ENCODE data around the gene SLC9A1.

The SLC9A1 gene

DNA sequence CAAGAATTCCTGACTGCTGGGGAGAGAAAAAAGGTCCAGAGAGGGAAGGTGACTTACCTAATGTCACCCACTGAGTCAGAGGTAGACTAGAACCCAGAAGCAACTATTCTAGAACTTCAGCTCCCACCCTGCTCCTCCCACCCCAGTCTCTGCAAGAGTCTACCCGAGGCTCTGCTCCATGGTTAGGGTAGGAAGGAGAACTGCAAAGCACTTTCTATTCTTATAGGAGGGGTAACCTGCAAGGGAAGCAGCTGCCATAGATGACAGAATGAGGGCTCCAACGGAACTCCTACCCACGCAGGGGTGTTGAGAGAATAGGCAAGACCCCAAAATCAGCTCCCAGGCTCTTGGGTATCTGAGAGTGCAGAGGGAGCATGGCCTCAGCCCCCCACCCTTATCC is 4.3 kb downstream of the SLC9A1 start:
- DNase-seq (ENCODE audit: low spot score): no peak

DNA sequence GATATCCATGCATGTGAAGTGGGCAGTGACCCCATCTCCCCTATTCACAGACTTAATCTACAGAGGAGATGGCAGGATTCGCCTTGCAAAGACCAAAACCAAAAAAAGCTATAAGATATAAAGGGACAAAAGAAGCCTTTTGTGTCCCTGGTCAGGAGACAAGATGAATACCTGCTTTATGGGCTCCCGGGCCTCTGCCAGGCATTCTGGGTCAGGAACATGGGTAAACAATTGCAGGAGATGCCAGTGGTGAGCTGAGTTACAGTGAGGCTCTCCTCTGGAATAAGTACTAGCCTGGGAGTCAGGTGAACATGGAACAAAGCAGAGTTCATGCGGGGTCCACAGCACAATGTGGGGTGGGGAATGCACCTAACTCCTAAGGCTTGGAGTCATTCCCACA is 4.7 kb downstream of the SLC9A1 start:
- no peak for DNase-seq (ENCODE audit: low spot score)

DNA sequence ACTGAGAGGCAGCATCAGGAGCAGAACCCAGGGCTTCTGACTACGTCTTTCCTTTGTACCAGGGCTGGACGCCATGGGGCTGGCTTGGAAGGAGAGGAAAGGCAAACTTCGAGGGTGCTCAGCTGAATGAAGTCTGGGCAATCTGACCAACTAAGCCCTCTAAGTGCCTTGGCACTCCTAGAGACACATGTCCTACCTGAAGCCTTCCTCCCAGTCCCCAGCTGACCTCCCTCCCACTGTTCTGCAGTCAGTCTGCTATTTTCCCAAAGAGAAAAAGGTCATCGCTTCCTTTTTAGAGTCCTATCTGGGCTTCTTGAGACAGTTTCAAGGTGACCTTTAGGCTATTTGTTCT is 5.2 kb downstream of the SLC9A1 start:
- no peak for DNase-seq (ENCODE audit: low spot score)

DNA sequence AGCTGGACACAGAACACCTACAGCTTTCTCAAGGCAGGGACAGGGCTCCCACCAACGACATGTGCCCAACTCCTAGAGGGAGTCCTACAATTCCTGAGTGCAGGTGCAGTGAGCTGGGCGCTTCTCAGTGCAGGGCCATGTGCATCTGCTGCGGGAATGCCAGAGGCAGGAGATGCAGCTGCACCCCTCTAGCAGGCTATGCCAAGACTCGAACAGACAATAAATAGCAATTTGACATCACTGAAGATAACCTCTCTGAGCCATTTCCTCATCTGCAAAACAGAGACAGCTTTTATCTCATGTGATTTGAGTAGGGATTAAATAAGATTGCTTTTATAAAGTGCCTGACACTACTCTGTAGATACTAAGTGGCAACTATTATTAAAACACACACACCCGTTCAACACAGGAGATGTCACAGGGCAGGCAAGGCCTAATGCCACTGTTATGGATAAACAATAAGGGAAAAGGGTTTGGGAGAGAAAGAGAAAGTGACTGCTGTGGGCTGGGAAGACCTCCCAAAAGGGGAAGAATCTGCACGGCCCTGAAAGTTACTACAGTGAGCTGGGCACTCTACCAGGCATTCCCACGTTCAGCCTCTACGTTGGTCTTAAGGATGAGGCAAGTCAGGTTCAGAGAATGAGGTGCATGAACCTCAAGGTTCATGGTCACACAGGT is 5.7 kb downstream of the SLC9A1 start:
- no peak for DNase-seq (ENCODE audit: low spot score)

DNA sequence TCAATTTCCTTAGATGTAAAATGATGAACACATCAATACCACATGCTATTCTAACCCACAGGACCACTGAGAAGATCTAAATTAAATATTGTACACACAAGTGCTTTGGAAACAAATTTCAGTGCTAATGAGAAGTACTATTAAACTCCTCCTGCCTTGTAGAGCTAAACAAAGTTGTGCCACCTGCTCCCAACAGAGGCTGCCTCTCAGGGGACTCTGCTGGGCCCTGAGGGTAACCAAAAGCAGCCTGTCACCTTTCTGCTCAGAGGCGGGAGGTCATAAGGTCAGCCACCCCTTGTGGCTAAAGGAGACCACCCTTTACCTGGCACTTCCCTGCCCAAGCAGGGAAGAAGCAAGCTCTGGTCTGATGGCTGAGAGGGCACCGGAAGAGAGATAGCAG is 6.3 kb downstream of the SLC9A1 start:
- DNase-seq (ENCODE audit: low spot score): no peak

DNA sequence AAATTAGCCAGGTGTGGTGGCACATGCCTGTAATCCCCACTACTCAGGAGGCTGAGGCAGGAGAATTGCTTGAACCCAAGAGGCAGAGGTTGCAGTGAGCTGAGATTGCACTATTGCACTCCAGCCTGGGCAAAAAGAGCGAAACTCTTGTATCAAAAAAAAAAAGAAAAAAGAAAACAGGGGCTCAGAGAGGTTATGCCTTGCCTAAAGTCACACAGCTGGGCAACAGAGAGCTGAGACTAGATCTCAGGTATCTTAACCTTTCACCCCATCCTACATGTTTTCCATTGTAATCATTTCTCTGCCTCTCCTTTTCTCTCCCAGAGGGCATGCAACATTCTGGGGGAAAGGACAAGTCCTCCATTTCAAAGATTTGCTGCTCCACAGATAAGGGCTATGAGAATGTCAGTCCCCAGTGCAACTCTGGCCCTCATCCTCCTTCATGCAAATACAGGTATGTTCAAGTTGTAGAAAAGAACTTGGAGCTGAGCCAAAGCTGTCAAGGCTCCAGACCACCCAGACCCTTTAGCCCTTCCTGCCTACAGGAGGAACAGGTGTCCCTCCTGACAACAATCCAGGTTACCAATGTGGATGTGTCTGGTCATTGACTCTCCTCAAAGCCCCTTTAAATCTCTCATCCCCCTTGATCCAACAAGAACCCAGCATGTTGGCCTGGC is 6.9 kb downstream of the SLC9A1 start:
- no peak for DNase-seq (ENCODE audit: low spot score)

DNA sequence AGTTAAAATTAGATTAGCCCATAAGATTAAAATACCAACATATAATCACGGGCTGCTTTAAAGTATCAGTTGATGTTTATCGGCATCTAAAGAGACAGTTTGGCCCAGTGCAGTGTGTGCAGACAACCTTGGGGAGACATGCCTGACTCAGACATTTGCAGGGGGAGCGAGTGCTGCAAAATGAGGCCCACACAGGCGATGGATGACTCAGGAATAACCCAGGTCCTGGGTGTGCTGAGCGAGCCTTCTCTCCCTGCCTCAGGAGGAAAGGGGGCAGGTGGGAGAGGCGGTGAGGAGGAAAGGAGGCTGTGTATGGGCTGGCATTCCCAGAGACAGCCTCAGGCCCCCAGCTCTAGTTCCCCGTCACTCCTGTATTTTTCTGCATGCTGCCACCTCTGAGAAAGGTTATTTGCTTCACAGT is 9.0 kb downstream of the SLC9A1 start:
- no peak for DNase-seq (ENCODE audit: low spot score)

DNA sequence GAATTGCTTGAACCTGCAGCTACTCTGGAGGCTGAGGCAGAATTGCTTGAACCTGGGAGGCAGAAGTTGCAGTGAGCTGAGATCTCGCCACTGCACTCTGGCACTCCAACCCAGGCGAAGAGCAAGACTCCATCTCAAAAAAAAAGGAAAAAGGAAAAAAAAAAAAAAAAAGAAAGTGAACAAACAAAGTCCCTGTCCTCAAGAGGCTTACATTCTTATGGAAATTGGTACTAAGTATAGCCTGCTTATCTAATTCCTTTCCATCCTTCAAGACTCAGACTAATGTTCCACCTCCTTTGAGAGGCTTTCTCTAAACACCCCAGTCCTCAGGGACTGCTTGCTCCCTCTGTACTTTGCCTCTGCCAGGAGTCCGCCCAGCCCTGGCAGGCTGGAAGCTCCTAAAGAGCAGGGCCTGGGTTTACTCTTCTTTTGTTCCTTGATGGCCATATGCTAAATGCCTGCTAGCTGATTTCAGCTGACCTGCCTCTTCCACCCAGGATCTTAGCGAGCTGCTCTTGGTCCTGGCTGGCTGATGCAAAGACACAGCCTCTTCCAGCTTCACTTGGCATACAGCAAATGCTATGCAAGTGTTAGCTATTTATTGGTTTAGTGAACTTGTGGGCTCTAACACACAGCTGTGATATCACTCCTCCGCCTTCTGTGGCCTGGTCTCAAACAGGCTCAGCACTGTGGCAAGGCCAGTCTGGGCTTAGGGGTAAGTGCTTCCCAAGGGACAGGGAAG is 9.8 kb downstream of the SLC9A1 start:
- DNase-seq (ENCODE audit: low spot score): no peak

DNA sequence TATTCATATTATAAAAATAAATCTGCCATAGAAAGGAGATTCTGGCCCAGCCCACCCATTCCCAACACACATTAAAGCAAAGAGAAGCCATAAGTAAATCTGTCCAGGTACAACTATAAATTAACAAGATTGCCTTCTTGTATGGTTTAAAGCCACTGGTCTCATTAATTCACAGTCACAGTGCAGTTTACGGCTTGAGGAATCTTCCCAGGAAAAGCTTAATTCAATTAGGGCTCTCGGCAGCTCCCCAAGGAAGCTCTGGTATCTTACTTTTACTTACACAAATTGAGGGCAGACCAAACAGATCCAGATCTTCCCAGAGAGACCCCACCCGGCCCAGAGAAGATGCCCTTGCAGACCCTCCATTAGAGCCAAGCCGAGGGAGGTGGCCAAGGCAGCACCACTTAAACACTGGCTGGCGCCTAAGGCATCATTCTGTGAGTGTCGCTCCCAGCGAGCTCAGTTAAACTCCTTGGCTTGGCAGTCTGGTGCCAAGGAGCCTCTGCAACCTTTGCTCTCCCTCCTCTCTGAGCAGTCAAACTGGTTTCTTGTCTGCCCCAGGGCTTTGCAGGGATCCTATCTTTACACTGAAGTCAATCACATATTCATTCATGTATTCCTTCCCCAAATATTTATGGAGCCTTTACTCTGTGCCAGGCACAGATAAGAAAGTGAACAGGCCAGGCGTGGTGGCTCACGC is 10.7 kb downstream of the SLC9A1 start:
- no peak for DNase-seq (ENCODE audit: low spot score)

DNA sequence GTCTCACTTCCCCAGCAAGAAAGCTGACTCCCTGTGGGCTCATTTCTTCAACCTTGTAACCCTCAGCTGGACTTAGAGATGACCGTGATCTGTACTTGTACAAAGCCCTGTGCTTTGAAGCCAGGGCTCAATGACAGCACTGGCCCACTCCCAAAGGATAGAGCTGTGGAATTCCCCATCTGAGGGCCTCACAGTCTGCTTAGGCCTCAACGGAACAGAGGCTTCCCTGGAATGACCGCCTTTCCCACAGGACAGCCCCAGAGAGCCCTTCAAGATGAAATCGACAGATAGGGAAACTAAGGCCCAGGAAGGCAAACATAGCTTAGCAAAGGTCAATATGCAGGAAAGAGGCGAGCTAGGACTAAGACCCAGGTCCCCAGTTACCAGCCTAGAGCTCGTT is 11.5 kb downstream of the SLC9A1 start:
- no peak for DNase-seq (ENCODE audit: low spot score)

DNA sequence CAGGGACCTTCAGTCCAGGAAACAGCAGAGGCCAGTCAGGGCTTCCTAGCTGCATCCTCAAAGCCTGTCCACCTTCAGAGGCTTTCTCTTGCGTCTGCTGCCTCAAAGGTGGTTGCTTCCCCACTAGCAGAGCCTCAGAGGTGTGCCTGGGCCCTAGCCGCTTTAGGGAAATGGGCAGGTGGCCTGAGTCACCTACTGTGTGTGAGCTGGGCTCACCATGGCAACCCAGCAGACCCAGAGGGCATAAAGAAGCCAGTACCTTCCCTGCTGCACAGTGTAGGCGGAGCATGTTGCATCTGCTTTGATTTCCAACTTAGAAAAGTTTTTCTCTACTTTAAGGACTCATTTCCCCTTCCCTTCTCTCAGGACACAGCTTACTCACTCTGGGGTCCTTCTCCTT is 12.5 kb downstream of the SLC9A1 start:
- no peak for DNase-seq (ENCODE audit: low spot score)

DNA sequence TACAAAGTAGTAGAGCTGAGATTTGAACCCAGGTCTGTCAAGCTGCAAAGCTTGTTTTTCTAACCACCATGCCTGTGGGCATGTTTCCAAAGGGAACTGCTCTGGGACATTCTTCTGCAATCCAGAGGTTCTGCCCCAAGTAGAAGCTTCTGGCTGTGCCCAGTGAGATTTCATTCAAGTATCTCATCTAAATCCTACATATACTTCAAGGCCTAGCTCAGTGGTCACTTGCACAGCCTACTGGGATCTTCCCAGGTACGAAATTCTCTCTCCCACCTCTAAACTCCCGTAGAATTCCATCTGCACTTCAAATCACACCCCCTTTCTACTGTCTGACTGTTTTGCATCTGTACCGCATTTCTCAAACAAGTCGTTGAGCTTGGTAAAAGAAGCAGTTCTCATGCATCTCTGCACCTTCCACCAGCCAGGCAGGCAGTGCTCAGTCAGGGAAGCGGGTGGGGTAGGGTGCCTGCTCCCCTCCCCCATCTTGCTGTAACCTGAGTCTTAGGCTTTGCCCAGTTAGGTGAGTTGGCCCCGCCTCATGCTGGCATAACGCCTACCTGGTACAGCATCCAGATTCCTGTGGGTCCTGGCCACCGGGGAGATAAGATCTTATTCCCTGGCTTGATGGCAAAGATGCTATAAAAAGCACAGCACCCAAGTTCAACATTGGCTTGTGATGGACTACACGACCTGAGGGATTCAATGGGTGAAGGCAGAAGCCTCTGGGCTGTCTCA is 13.5 kb downstream of the SLC9A1 start:
- DNase-seq (ENCODE audit: low spot score): no peak

DNA sequence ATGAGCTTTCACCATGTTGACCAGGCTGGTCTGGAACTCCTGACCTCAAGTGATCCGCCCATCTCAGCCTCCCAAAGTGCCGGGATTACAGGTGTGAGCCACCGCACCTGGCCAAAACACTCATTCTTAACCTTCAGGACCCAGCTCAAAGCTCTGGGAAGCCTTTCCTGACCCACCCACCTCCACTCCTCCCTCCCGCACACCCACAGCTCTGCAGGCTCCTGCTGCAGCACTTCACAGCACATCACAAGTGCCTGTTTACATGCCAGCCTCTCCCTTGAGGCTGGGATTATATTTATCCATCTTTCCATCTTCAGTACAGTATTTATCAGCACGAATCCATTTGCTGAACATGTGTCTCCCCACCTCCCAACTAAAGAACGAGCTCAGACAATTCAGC is 14.9 kb downstream of the SLC9A1 start:
- no peak for DNase-seq (ENCODE audit: low spot score)

DNA sequence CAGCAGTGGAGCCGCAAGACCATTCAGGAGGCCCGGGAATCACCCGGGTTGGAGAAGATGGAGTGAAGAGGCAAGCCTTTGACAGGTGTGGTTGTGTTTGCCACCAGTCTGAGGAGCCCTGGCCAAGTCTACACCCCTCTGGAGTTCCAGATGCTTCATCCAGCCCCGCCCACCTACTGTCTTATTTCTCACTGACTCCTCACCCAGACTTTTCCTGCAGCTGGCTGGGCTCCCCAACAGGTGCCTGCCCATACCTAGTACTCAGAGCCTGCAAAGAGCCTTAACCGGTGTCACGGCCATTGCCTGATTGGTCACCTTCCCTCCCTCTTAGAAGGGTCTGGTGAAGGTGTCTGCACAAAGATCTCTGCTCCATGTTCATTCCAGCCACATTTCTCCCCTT is 16.0 kb downstream of the SLC9A1 start:
- DNase-seq (ENCODE audit: low spot score): no peak

DNA sequence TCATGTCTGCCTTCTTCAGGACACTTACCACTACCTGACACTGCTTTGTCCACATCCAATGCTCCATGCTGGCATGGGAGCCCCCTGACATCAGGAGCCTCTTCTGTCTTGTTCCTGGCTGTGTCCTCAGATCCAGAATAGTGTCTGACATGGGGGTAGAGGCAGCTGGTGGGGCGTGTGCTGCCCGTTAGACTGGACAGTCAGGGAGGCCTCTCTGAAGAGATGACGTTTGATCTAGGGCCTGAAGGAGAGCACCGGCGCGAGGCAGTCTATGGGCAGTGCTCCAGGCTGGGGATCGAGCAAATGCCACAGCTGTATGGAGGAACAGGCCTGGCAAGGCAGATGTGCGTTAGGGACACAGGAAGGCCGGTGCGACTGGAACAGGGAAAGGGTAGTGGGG is 16.6 kb downstream of the SLC9A1 start:
- no peak for DNase-seq (ENCODE audit: low spot score)

DNA sequence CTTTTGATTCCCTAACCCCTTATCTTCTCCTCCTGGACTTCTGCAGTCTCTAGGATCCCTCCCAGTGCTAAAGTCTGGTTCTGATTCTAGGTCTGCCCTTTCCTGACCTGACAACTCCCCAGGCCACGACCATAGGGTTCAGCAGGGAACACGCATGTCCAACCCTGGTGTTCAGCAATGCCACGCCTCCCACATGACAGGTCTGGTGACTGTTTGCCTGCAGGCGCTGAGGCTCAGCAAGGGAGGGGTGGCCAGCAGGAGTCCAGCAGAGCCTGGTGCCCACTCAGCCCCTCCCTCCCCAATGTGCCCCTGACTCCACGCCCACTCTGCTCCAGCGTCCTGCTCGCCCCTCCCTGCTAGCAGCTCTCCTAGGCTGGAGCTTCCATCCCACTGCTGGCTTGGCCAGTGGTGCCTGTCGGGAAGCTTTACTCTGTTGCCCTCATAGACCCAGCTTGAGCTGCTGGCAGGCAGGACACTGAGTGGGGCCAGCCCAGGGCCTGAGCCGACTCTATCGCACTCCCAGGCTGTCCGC is 17.3 kb downstream of the SLC9A1 start:
- DNase-seq (ENCODE audit: low spot score): no peak

DNA sequence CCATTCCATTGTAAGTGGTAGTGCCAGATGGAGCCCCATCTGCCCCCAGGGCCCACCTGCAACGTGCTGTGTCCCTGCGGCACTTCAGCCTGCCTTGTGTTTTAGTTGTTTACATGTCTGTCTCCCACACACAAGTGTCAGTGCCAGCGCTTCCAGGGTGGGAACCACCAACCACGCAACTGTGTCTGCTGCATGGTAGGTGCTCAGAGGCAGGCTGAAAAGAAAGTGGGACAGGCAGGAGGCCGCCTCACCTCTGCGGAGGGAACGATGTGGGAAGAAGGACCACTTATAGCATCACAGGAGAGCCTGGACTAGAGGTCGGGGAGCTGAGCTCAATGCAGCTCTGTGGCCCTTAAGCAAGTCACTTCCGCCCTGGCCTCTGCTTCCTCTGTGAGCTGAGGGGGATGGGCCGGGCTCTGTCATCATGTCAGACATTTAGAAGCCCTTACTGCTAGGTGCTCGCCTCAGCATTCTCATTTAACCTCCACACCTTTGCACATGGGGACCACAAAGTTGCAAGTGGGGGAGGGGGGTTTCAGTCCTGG is 17.9 kb downstream of the SLC9A1 start:
- DNase-seq (ENCODE audit: low spot score): peak; percentile 82

DNA sequence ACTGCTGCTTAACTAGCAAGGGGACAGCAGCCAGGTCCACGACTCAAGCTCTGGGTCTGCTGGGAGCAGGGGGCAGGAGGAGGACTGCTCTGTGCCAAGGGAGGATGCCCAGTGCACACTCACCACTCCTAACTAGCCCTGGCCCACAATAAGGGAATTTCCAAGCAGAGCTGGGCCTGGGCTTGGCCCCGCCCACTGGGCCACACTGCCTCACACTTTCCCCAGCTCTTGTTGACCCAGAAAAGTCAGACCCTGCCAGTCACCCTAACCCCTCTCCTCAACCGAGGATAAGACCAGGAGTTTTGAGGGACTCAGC is 18.7 kb downstream of the SLC9A1 start:
- DNase-seq (ENCODE audit: low spot score): no peak

DNA sequence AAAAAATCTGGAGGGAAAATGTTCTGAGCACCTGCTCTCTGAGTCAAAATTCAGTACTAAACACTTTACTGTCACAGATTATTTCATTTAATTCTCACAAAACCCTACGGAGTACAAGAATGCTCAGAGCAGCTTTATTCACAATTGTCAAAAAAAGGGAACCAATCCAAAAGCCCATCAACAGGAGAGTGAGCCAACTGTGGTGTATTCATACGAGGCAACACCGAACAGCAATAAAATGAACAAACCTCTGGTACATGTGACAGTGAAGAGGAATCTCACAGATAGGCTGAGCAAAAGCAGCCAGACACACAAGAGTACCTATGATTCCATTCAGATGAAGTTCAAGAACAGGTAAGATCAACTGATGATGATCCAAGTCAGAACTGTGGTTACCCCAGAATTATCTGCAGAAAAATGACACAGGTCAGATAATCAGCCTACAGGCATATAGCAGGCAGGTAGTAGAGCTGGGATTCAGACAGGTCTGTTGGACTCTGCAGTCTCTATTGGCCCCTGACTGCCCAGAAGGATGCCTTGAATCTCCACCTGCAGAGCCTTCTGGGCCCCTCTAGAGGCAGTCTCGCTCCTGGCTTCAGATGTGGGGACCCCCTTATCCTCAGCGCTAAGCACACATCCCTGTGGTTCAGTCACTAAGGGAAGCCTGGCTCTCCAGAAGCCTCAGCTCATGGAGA is 19.2 kb downstream of the SLC9A1 start:
- DNase-seq (ENCODE audit: low spot score): no peak

DNA sequence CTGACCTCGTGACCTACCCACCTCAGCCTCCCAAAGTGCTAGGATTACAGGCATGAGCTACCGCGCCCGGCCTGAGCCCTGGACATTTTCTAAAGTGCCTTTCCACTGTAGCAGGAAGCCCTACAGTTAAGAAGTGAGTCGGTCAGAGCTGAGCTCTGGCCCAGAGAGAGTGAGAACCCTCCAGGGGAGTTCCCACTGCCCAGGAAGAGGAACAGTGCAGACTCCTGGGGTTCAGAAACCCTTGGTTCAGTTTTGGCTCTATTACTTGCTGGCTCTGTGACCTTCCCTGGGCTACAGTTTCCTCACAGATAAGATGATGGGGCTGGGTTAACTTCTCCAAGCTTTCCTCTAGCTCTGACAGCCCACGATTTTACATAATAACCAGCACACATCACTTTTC is 20.9 kb downstream of the SLC9A1 start:
- DNase-seq (ENCODE audit: low spot score): no peak

DNA sequence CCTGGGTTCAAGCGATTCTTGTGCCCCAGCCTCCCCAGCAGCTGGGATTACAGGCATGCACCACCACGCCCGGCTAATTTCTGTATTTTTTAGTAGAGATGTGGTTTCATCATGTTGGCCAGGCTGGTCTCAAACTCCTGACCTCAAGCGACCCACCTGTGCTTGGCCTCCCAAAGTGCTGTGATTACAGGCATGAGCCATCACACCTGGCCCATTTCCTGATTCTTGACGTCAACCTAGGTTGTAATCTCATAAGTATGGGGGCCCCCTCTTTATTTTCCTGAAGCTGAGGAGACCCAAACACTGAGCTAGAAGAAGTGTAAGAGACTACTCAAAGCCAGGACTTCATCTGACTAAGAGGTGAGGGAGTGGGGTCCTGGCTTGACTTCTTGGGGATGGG is 21.8 kb downstream of the SLC9A1 start:
- no peak for DNase-seq (ENCODE audit: low spot score)
